ENCODE measurements around the gene JADE3.

JADE3 gene

DNA sequence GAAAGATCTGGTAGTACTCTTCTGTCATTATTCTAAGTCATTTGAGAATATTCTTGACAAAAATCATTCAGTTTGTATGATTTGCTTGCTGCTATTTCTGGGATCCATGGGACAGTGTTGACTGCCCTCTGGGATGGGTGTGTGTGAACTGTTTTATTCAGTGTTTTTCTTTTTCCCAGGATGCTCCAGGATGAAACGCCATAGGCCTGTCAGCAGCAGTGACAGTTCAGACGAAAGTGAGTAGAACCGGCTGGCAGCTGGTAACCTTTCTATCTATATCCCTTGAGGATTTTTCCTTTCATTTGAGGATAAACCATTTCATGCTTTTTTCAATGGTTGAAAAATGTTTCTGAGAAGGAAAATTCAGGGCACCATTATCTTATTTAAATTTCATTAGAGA is 72.5 kb downstream of the JADE3 start:
- TF ChIP-seq RAD21 (IDR thresholded peaks at IDR 0.05; ENCODE audit: low read depth) (no peak), NFIC (IDR thresholded peaks at IDR 0.05) (no peak), ZBTB7A (IDR thresholded peaks at IDR 0.05; ENCODE audit: low read depth) (no peak), CREB1 (IDR thresholded peaks at IDR 0.05; ENCODE audit: low read depth) (no peak), TEAD4 (IDR thresholded peaks at IDR 0.05) (no peak), EGR1 (IDR thresholded peaks at IDR 0.05) (no peak), TAF1 (IDR thresholded peaks at IDR 0.05; ENCODE audit: low read depth) (no peak), EP300 (IDR thresholded peaks at IDR 0.05; ENCODE audit: borderline replicate concordance) (no peak), FOXM1 (IDR thresholded peaks at IDR 0.05; ENCODE audit: borderline replicate concordance, low read depth) (no peak)
- TF ChIP-seq, protein P1, sequence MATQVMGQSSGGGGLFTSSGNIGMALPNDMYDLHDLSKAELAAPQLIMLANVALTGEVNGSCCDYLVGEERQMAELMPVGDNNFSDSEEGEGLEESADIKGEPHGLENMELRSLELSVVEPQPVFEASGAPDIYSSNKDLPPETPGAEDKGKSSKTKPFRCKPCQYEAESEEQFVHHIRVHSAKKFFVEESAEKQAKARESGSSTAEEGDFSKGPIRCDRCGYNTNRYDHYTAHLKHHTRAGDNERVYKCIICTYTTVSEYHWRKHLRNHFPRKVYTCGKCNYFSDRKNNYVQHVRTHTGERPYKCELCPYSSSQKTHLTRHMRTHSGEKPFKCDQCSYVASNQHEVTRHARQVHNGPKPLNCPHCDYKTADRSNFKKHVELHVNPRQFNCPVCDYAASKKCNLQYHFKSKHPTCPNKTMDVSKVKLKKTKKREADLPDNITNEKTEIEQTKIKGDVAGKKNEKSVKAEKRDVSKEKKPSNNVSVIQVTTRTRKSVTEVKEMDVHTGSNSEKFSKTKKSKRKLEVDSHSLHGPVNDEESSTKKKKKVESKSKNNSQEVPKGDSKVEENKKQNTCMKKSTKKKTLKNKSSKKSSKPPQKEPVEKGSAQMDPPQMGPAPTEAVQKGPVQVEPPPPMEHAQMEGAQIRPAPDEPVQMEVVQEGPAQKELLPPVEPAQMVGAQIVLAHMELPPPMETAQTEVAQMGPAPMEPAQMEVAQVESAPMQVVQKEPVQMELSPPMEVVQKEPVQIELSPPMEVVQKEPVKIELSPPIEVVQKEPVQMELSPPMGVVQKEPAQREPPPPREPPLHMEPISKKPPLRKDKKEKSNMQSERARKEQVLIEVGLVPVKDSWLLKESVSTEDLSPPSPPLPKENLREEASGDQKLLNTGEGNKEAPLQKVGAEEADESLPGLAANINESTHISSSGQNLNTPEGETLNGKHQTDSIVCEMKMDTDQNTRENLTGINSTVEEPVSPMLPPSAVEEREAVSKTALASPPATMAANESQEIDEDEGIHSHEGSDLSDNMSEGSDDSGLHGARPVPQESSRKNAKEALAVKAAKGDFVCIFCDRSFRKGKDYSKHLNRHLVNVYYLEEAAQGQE (IDR thresholded peaks at IDR 0.05; ENCODE audit: low read depth): no peak

DNA sequence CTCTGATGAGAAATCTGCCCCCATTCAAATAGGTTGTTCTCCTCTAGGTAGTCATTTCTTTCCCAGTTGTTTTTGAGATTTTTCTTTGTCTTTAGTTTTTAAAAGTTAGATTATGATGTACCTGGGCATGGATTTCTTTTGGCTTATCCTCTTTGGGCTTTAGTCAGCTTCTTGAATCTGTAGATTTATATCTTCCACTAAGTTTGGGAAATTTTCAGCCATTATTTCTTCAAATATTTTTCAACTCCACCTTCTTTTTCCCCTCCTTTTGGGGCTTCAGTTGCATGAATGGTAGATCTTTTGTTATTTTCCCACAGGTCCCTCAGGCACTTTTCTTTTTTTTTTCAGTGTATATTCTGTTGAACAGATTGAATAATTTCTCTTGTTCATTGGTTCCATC is 77.3 kb downstream of the JADE3 start:
- TF ChIP-seq TEAD4 (IDR thresholded peaks at IDR 0.05) (no peak), CEBPB (IDR thresholded peaks at IDR 0.05) (no peak)
- TF ChIP-seq, protein P2, sequence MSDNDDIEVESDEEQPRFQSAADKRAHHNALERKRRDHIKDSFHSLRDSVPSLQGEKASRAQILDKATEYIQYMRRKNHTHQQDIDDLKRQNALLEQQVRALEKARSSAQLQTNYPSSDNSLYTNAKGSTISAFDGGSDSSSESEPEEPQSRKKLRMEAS (IDR thresholded peaks at IDR 0.05): no peak

DNA sequence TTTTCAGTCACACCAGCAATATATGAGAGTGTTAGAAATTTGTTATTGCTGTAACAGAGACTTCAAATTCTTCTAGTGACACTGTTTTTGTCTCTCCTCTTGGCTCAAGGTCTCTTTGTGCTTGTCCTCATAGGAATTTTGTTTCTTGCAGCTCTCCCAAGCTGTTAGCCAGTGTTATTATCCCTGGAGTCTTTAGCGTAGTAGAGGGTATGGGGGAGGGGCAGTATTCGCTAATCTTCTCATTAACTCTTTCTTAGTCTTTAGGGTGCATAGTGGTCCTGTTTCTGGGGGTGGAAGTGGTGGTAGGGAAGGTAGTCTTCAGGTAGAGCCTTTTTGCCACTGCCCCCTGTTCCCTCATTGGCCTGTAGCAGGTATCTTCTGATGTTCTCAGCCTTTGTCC is 79.4 kb downstream of the JADE3 start:
- TF ChIP-seq EP300 (IDR thresholded peaks at IDR 0.05; ENCODE audit: borderline replicate concordance): no peak

DNA sequence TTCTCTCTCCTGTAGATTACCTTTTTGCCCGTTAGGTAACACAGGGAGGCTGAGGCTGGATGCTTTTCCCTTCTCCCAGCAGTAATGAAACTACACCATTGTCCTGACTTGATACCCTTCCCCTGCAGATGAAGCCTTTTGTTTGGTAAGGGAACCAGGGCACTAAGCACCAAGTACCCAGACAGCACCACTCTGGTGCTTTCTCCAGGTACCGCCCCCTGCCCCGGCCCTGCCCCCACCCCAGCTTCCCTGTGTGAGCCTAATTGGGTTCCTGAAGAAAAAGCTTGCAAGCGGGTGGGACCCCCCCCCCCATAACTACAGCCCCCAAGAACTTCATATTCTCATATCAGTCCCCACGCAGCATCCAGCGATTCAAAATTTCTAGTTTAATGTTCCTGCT is 79.8 kb downstream of the JADE3 start:
- TF ChIP-seq TEAD4 (IDR thresholded peaks at IDR 0.05): no peak
- TF ChIP-seq, protein P3, sequence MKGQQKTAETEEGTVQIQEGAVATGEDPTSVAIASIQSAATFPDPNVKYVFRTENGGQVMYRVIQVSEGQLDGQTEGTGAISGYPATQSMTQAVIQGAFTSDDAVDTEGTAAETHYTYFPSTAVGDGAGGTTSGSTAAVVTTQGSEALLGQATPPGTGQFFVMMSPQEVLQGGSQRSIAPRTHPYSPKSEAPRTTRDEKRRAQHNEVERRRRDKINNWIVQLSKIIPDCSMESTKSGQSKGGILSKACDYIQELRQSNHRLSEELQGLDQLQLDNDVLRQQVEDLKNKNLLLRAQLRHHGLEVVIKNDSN (IDR thresholded peaks at IDR 0.05): no peak
- TF ChIP-seq YY1 (IDR thresholded peaks at IDR 0.05; ENCODE audit: low read depth): no peak
- TF ChIP-seq FOXM1 (IDR thresholded peaks at IDR 0.05; ENCODE audit: borderline replicate concordance, low read depth): no peak
- TF ChIP-seq TAF1 (IDR thresholded peaks at IDR 0.05; ENCODE audit: low read depth): no peak
- TF ChIP-seq EGR1 (IDR thresholded peaks at IDR 0.05): no peak
- no peak for TF ChIP-seq EP300 (IDR thresholded peaks at IDR 0.05; ENCODE audit: borderline replicate concordance)
- TF ChIP-seq ZBTB7A (IDR thresholded peaks at IDR 0.05; ENCODE audit: low read depth): no peak
- no peak for TF ChIP-seq TCF12 (IDR thresholded peaks at IDR 0.05; ENCODE audit: low read depth)
- no peak for TF ChIP-seq NFIC (IDR thresholded peaks at IDR 0.05)

DNA sequence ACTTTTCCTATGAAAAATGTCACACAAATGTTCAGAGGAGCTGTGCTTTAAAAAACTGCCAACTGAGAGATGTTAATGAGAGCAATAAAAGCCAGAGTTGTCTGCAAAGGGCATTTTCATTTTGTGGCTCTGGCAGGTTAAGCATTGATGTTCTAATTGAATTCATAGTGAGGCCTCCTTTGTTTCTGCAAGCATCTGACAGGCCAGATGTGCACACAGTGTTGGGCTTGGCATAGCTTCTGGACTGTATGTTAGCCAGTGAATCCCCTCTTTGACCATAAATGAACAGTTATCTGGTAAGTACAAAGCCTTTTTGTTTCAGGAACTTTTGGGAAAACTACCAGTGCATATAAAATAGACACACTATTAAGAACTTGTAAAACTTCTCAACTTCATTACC is 81.9 kb downstream of the JADE3 start:
- TF ChIP-seq TEAD4 (IDR thresholded peaks at IDR 0.05) (no peak), ZBTB7A (IDR thresholded peaks at IDR 0.05; ENCODE audit: low read depth) (no peak), CEBPB (IDR thresholded peaks at IDR 0.05) (no peak), CREB1 (IDR thresholded peaks at IDR 0.05; ENCODE audit: low read depth) (no peak), YY1 (IDR thresholded peaks at IDR 0.05; ENCODE audit: low read depth) (no peak), TAF1 (IDR thresholded peaks at IDR 0.05; ENCODE audit: low read depth) (no peak), NFIC (IDR thresholded peaks at IDR 0.05) (no peak), TCF12 (IDR thresholded peaks at IDR 0.05; ENCODE audit: low read depth) (no peak), FOXM1 (IDR thresholded peaks at IDR 0.05; ENCODE audit: borderline replicate concordance, low read depth) (no peak), EGR1 (IDR thresholded peaks at IDR 0.05) (no peak), RAD21 (IDR thresholded peaks at IDR 0.05; ENCODE audit: low read depth) (no peak), EP300 (IDR thresholded peaks at IDR 0.05; ENCODE audit: borderline replicate concordance) (no peak)
- TF ChIP-seq, protein P2 (IDR thresholded peaks at IDR 0.05): no peak
- TF ChIP-seq, protein P3 (IDR thresholded peaks at IDR 0.05): no peak
- TF ChIP-seq, protein P1 (IDR thresholded peaks at IDR 0.05; ENCODE audit: low read depth): no peak

DNA sequence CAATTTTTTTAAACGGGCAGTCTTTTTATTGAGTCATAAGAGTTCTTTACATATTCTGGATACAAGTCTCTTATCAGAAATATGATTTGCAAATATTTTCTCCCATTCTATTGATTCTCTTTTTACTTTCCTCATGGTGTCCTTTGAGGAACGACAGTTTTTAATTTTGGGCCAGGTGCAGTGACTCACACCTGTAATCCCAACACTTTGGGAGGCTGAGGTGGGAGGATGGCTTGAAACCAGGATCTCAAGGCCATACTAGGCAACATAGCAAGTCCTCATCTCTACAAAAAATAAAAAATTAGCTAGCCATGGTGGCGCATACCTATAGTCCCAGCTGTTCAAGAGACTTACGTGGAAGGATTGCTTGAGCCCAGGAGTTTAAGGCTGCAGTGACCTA is 99.9 kb downstream of the JADE3 start:
- TF ChIP-seq RAD21 (IDR thresholded peaks at IDR 0.05; ENCODE audit: low read depth) (no peak), EP300 (IDR thresholded peaks at IDR 0.05; ENCODE audit: borderline replicate concordance) (no peak), TAF1 (IDR thresholded peaks at IDR 0.05; ENCODE audit: low read depth) (no peak), EGR1 (IDR thresholded peaks at IDR 0.05) (no peak), CREB1 (IDR thresholded peaks at IDR 0.05; ENCODE audit: low read depth) (no peak), TCF12 (IDR thresholded peaks at IDR 0.05; ENCODE audit: low read depth) (no peak), TEAD4 (IDR thresholded peaks at IDR 0.05) (no peak), FOXM1 (IDR thresholded peaks at IDR 0.05; ENCODE audit: borderline replicate concordance, low read depth) (no peak), YY1 (IDR thresholded peaks at IDR 0.05; ENCODE audit: low read depth) (no peak), NFIC (IDR thresholded peaks at IDR 0.05) (no peak), CEBPB (IDR thresholded peaks at IDR 0.05) (no peak), ZBTB7A (IDR thresholded peaks at IDR 0.05; ENCODE audit: low read depth) (no peak)
- TF ChIP-seq, protein P1 (IDR thresholded peaks at IDR 0.05; ENCODE audit: low read depth): no peak
- TF ChIP-seq, protein P2 (IDR thresholded peaks at IDR 0.05): no peak
- TF ChIP-seq, protein P3 (IDR thresholded peaks at IDR 0.05): no peak
